Middle frontal gyrus (tissue), 1 donor: ENCODE results near the gene BATF3.

ENCODE experiments used
- DNase-seq: peaks from one replicate; pipeline ENCODE4 v3.0.0-alpha.2; 2015; ENCODE audit warnings: low spot score; ENCODE audit errors: extremely low spot score

BATF3 gene

DNA sequence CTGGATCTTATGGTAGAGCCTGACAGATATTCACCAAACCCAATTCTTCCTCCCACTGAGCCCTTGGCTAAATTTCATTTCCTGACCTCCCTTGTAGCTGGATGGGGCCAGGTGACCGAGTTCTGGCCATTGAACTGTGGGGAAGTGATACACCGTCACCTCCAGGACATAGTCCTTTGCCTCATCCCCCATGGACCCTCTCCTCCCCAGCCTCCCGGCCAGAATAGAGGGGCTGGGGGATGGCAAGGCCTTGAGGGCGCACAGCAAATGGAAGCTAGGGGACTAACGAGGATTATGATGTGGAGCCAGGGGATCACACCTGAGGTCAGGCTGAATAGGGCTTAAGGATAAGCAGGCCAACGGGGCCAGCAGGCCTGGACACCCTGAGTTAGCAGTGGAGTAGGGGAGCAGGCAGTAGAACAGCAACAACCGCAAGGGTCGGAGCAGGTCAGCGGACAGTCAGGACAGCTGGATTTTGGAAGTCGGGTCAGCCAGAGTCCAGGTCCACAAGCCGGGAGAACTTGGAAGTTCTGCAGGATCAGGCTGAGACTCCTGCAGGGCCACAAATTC is 15.0 kb downstream of the BATF3 start:
- no peak for DNase-seq

DNA sequence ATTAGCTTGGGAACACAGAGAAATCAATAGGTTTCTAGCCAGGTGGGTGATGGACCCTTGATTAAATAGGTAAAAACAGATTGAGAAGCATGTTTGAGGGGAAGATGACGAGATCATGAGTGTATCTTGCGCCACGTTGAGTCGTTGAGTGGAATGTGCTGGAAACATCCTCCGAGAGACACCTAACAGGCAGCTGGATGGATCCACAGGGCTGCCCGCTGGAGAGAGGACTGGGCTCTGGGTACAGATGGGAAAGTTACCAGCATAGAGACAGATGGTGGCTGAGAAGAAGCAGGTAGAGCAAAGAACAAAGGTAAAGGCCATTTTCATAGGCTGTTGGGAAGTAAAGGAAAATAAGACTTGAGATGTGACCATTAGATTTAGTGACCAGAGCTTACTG is 15.6 kb downstream of the BATF3 start:
- no peak for DNase-seq

DNA sequence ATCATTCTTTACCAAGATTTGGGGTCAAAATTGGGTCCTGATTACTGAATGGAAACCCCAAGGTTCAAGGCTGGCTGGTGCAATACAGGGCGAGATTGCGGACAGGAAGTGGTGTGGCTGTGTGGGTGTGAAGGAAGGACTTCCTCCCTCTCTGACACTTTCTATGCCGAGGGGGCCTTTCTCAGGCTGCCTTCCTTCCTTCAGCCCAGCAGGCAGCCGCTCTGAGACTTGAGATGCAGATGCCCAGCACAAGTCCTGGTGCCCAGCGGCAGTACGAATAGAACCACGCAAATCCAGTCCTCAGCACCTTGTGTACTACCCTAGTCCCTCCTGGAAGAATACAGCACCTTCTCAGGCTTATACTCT is 16.3 kb downstream of the BATF3 start:
- no peak for DNase-seq

DNA sequence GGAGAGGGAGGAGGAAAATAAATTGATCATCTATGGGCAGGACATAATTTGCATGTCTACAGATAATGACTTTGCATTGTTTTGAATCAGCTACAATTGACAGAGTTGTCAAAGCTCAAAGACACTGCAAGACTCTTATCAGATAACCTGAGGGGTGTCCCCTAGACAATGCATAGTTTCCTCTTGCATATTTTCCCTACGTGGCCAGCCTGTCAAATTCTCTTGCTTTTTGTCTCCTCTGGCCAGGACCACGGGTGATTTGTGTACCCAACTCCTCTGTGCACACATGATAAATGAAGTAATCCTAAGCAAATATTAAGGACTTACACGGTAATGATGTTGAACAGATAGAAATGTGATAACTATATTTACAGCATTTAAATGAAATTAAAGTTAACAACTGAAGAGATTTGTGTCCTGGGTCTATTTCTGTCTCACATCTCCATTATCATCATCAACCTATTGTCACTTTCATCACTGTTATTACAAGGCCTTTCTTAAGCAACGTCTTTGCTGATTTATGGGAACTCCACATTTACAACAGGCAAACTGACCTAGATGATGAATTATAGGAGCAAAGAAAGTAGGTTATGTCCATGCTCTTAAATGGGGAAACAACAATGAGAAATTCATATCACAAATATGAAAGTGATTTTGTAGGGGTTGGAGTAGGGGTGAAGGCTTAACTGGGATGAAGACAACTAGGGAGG is 18.8 kb downstream of the BATF3 start:
- no peak for DNase-seq

DNA sequence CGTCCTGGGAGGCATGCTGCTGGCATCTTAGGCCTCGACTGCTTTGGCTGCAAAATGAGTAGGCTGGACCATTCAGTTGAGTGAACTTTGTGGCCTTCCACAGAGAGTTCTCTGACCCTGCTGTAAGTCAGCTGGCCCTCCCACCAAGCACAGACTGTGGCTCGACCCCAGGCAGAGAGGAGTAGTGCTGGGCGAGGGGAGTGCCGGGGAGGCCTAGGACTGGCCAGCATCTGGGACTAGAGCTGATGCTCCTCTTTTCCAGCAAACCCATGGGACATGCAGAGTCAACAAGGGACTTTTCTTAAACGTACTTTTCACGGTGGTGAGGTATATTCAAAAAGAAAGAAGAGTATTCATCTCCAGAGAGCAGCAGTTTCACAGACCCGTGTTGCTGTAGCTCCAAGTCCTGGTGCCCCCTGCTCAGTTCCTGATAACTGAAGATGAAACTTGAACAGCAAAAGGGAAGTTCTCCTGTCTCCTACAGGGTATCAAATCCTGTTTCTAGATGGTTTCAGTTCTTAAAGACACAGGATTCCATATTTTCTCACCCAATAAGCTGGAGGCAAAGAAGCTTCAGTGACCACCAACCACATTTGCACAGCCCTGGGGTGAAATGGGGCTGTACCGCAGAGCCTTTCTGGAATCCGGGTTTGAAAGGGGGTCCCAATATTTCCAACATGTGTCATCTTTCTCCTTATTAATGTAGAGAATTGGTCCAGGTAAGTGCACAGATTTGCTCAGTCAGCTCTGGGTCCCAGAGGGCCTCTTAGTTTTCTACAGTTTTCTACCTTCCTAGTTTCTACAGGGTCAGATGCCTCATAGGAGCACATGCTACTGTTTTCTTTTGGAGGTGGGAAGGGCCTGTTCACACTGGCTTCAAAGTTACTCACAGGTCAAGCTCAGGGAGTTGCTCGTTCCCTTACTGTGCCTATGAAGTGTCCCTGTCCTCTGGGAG is 20.9 kb downstream of the BATF3 start:
- DNase-seq, result no peak

DNA sequence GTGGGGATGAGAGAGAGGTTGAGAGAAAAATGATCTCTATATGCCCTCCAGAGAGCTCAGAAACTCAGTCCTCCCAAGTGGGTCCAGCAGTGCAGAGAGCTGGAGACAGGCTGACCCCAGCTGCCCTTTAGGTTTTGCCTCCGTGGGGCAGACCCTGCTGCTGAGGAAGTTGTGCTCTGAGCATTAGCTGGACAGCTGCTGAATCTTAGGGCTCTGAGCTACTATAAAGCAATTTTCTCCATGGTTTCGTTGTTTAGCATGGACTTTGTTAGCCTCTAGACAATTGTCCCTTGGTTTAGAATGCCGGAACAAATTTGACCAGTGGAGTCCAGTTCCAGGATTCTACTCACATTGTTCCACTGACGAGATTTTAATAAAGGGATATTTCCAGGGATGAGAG is 22.1 kb downstream of the BATF3 start:
- DNase-seq, result no peak

DNA sequence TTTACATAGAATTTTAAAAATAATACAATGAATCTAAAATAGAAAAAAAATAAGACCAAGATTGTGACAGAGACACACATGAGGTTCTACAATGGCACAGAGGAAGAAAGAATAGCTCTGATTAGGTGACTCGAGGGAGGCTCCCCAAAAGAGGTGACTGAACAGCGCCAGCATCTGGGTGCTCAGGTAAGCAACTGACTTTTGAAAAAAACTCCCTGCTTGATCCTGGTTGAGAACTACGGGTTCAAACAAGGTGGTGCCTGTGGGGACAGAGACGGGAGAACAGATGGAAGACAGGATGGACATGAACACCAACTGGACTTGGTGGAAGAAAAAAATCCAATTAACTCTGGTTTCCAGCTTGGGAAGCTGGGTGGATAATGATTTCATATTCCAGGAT is 22.5 kb downstream of the BATF3 start:
- no peak for DNase-seq

DNA sequence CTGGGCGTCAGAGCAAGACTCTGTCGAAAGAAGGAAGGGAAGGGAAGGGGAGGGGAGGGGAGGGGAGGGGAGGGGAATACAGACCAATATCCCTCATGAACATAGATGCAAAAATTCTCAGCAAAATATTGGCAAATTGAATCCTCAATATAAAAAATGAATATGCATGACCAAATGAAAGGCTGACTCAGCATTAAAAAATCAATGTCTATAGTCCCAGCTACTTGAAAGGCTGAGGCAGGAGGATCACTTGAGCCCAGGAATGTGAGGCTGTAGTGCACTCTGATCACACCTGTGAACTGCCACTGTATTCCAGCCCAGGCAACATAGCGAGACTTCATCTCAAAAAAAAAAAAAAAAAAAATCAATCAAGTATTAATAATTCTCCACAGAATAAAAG is 24.0 kb downstream of the BATF3 start:
- no peak for DNase-seq

DNA sequence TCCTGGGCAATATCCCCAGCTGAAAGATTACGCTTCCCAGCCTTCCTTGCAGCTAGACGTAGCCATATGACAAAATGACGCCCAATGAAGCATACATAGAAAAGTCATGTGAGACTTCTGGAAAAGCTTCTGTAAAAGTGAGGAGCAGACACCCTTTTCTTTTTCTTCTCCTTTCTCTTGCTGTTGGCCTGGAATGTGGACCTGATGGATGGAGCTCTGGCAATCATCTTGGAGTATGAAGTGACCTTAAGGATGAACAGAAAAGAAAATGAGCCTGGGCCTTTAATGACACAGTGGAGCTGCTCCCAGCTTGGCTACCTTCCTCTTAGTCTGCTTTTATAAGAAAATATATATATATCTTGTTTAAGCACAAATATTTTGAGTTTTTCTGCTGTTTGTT is 24.8 kb downstream of the BATF3 start:
- DNase-seq, result no peak

DNA sequence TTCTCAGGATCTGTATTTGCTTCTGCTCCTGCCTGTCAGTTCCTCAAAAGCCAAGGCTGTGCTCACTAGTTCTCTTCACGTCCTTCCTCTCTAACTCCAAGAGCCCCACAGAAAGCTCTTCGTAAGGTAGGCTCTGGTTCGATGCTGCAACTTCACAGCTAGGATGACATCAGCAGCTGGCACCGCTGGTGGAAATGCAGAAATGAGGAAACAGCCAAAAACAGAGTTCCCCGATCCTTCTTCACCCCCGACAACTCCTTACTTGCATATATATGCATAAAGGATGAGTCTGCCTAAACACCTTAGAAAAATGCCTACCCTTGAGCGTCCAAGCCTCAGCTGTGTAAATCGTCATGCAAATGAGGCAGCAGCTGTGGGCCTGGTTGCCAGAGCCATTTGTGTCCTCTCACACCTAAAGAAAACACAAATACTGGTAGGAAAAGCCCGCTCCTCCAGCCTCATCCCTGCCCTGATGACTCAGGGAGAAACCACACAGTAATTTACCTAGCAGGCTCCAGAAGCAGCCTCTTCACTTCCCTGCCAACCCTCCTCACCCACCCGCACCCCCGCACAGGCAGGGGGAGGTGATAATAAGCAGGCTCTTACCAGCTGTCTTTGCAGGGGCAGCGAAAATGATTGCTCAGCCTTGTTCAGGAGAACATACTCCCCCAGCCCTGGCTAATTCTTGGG is 28.2 kb downstream of the BATF3 start:
- peak; percentile 34 for DNase-seq

DNA sequence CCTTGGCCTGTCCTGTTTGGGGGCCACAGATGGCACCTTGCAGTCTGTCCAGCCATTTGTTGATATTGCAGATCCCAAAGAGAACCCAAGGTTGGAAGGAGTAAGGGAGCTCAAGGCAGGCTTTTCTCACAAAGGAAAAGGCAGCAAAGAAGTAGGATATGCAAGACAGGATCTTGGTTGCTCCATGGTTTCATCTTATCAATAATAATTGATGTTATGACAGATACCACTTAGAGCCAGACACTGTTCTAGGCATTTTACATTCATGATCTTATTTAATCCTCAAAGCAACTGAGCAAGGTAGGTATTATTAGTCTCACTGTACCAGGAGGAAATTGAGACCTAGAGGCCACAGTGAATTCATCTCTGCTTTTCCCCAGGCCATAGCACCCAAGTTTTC is 28.8 kb downstream of the BATF3 start:
- DNase-seq, result no peak

DNA sequence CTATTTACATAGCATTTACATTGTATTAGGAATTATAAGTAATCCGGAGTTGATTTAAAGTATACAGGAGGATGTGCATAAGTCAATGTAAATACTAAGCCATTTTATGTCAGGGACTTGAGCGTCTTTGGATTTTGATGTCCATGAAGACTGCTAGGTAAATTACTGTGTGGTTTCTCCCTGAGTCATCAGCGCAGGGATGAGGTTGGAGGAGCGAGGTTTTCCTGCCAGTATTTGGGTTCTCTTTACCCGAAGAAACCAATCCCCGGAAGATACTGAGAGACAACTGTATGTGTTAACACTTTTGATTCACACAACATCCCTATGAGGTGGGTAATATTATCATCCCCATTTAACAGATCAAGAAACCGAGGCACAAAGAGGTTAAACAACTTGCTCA is 29.3 kb downstream of the BATF3 start:
- no peak for DNase-seq

DNA sequence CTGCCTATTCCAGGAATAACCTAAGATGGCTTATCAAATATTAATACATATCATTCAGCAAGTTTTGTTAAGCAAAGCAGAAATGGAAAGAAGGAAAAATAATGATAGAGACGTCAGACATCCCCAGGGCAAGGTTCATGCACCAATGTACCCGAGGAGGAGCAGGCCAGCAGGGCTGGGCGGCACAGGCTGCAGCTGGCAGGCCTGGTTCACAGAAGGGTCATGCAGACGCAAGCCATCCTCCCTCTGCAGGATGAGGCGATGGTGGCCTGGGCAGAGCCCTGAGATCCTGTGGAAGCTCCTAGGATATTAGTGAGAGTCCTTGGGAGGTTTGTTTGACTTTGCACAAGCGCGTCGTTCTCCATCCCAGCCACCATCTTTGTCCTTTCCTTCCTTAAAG is 30.0 kb downstream of the BATF3 start:
- no peak for DNase-seq

DNA sequence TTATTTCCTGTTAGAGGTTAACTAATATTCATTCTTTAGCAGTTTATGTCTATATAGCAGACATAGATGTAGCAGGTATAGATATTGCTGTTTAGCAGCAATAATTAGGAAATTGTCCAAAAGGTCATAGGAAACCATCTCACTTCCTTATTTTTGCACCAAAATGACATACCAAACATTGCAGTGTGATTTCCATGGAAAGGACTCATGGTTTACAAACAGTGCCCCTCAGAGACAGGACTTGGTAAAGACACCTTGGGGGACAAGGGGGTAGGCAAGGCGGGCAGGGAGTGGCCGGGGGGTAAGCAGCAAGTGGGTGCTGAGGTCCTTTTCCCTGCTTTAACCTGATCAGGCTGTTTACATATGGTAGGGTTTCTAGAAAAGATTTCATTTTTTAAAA is 30.5 kb downstream of the BATF3 start:
- DNase-seq, result no peak

DNA sequence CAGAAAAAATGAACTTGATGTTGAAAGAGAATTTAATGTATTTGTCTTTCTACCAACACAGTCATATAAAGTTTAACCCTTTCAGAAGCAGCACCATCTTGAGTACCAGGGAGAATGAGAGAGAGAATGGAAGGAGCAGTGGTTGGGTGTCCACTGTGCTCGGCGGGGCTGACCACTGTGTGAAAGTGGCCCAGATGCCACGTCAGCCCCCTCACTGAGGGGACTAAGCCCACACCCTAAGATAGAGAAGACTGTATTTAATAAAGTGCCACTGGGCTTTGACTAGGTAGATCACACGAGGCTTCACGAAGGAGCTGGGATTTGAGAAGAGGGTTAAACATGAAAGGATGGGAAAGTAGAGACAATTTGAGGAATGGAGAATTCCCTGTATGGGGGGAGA is 31.2 kb downstream of the BATF3 start:
- DNase-seq, result no peak

DNA sequence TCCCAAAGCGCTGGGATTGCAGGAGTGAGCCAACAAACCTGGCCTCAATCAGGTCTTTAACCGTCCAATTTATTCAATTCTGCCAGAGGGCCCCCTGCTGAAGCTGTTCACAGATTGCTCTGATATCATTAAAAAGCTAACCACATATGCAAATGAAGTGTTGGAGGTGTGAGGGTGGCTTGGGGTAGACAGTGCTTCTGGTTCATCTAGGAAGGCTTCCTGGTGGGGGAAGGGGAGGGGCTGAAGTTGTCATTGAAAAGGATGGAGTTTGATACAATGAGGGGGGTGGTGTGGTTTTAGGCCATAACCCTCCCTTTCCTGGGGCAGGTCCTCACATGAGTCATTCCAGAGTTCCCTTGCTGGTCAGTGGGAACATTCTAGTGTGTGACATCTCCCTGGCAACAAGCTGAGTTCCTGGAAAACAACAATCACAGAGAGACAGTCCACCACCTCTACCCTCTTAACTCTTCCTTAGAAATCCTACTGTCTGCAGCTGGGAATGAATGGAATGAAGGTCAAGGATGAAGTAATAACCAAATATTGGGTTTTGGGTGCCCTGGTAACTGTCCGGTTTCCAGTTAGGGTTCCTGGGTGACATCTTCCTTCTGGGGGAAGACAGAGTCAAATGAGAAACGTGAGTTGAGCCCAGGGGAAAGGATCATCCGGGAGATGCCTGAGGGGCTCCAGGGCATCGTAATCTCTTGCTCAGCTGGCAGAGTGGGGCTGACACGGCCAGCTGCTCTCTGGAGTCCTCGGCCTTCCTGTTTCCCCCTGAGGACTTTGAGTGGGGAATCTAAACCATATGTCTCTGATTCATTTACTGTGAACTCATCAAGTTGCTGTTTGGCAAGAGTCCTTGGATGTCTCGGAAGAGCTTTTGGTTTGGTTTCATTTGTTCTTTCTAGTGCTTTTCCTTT is 32.2 kb downstream of the BATF3 start:
- no peak for DNase-seq

DNA sequence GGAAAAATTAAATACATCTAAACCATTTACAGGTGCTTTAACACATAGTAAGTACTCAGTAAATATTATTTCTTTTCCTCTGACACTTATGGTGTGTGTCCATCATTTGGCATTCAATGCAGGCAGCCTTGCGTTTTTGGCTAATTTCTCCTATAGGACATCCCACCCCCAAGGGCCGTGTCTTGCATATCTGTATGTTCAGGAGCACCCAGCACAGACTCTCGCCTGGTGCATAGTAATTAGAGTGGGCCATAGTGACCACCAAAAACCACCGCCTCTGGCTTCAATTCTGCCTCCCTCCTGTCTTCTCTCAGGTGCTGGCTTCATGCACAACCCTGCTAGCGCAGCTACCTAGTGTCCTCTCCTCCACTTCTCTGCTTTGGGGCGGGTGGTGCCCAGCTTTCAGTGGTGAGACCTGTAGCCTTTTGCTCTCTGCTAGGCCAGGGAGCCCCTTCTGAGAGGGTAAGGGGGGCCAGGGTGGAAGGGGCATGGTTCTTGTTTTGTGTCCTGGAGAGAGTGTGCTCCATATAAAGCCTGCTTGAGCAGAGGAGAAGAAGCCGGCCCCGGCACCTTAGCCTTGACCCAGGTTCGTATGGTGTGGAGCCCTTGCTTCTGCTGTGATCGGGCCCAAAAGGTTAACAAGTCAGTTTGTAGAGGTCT is 33.4 kb downstream of the BATF3 start:
- DNase-seq, result no peak

DNA sequence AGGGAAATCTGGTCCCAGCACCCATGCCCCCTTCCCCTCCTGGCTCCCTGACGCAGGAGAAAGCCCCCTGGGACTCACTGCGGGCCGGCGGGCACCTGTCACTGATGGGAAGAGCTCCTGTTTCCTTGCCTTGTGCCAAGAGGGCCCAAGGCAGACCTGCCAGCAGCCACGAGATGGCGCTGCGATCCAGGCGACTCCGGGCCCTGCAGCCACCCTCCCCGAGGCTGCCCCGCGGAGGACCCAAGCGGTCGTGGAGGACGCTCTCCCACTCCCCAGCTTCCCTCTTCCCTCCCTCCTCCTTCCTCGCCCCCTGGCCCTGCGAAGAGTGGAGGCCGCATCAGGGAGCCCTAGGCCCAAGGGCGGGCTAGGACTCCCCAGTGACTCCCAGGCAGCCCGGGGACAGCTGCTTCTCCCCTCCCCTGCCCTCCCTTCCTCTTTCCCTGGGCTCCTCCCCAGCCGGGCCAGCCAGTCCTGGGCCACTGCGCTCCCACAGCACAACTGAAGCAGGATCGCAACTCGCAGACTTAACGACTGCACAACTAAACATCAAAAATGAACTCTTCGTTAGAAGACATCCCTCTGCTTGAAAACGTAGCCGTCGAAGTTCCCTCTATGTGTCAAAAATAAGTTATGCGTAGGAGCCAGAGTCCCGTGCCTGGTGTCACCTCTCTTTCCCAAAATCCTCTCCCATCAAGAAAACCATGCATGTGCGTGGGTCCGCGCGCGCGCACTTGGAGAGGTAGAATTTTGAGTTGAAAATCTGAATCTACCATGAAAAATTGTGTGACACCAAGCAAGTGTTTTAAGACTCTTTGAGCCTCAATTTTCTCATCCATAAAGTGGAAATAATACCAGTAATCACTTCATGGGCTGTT is 34.2 kb downstream of the BATF3 start:
- DNase-seq, result no peak
